ENCODE results near the gene KIR2DL4.

DNA sequence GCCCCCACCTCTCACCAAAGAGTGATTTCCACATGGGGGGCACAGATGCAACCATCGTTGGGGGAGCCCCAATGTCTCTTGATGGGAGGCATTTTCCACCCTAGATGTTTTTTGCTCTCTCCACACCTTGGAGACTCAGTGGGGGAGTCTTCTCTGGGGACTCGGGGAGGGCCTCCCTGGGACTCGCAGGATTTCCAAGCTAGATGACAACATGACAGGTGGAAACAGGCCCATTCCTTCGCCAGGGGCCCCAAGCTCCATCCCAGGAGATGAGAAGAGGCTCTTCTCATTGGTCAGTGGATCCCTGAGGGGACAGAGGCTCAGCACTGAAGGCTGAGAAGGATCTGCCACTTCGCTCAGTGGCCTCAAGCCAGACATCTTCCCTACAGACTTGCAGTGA, 12.7 kb upstream of the KIR2DL4 start:
- TF ChIP-seq GATA2 (IDR thresholded peaks at IDR 0.05; ENCODE audit: low read depth, low read length): no peak
- no peak for TF ChIP-seq GATA3 (IDR thresholded peaks at IDR 0.05; ENCODE audit: low read depth, low read length)
